Neural cell (in vitro differentiated cells): ENCODE measurements around the gene ZFYVE21.

Experiments used
- EP300 ChIP-seq: fragments of 450-650 bp; conservative IDR thresholded peaks from 2 replicates; pipeline ENCODE4 v1.6.1; 2014; ENCODE audit warnings: antibody characterized with exemption, mild to moderate bottlenecking, moderate library complexity; ENCODE audit not compliant: poor library complexity, severe bottlenecking
- EZH2 ChIP-seq: fragments of 200-600, 300-800 bp; shearing (Covaris generic), sonication (generic); IDR thresholded peaks from 2 replicates; pipeline ENCODE4 v1.6.1; 2014; ENCODE audit warnings: antibody characterized with exemption, low read length, borderline replicate concordance, mild to moderate bottlenecking; ENCODE audit not compliant: insufficient read depth, poor library complexity, severe bottlenecking
- MXI1 ChIP-seq: fragments of 450-650 bp; conservative IDR thresholded peaks from 2 replicates; pipeline ENCODE4 v1.6.1; 2014; ENCODE audit warnings: antibody characterized with exemption, mild to moderate bottlenecking; ENCODE audit not compliant: poor library complexity, severe bottlenecking
- POLR2AphosphoS5 ChIP-seq: IDR thresholded peaks from 2 replicates; pipeline ENCODE4 v1.6.1; 2012
- RAD21 ChIP-seq: fragments of 450-650 bp; conservative IDR thresholded peaks from 2 replicates; pipeline ENCODE4 v1.6.1; 2014; ENCODE audit warnings: antibody characterized with exemption, mild to moderate bottlenecking, moderate library complexity
- REST ChIP-seq: IDR thresholded peaks from 2 replicates; pipeline ENCODE4 v1.6.1; 2012; ENCODE audit warnings: borderline replicate concordance
- SMC3 ChIP-seq: fragments of 450-650 bp; conservative IDR thresholded peaks from 2 replicates; pipeline ENCODE4 v1.6.1; 2014; ENCODE audit warnings: antibody characterized with exemption, mild to moderate bottlenecking, moderate library complexity; ENCODE audit not compliant: poor library complexity
- TAF1 ChIP-seq: IDR thresholded peaks from 2 replicates; pipeline ENCODE4 v1.6.1; 2012; ENCODE audit warnings: low read depth
- TF ChIP-seq, protein P1 (sequence below): fragments of 450-650 bp; IDR thresholded peaks from 2 replicates; pipeline ENCODE4 v1.5.1; 2014; ENCODE audit warnings: antibody characterized with exemption, mild to moderate bottlenecking, moderate library complexity; ENCODE audit not compliant: poor library complexity, severe bottlenecking

DNA sequence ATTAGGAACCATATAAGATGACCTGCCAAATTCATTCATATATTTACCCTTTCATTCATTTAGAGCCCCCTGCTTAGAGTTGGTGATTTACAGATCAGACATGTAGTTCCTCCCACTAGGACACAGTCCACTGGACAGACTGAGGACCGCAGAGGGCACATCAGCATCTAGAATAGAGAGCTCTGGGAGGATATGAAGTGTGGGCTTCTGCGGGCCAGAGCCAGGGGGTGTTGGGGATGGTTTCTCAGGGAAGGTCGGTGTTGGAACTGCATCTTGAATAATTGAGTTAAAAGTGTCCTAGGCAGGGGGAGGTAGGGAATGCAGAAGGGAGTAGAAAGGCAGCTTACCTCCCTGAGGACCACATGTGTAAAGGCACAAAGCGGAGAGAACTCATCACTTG lies 43.7 kb upstream of the ZFYVE21 start:
- TF ChIP-seq, protein P1, sequence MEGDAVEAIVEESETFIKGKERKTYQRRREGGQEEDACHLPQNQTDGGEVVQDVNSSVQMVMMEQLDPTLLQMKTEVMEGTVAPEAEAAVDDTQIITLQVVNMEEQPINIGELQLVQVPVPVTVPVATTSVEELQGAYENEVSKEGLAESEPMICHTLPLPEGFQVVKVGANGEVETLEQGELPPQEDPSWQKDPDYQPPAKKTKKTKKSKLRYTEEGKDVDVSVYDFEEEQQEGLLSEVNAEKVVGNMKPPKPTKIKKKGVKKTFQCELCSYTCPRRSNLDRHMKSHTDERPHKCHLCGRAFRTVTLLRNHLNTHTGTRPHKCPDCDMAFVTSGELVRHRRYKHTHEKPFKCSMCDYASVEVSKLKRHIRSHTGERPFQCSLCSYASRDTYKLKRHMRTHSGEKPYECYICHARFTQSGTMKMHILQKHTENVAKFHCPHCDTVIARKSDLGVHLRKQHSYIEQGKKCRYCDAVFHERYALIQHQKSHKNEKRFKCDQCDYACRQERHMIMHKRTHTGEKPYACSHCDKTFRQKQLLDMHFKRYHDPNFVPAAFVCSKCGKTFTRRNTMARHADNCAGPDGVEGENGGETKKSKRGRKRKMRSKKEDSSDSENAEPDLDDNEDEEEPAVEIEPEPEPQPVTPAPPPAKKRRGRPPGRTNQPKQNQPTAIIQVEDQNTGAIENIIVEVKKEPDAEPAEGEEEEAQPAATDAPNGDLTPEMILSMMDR, result no peak
- no peak for TF ChIP-seq EP300
- no peak for TF ChIP-seq POLR2AphosphoS5
- no peak for TF ChIP-seq EZH2
- TF ChIP-seq MXI1, result no peak
- no peak for TF ChIP-seq SMC3
- no peak for TF ChIP-seq RAD21
- no peak for TF ChIP-seq REST
- TF ChIP-seq TAF1, result no peak
